ENCODE data around the gene CRLF1. TPM values are rescaled to one million over a fixed set of nuclear protein-coding genes. Genes with fewer than 3 reads are reported as not detected.

Gene CRLF1
- total RNA-seq, 1 donor from 2014 or later = 23.4 TPM

DNA sequence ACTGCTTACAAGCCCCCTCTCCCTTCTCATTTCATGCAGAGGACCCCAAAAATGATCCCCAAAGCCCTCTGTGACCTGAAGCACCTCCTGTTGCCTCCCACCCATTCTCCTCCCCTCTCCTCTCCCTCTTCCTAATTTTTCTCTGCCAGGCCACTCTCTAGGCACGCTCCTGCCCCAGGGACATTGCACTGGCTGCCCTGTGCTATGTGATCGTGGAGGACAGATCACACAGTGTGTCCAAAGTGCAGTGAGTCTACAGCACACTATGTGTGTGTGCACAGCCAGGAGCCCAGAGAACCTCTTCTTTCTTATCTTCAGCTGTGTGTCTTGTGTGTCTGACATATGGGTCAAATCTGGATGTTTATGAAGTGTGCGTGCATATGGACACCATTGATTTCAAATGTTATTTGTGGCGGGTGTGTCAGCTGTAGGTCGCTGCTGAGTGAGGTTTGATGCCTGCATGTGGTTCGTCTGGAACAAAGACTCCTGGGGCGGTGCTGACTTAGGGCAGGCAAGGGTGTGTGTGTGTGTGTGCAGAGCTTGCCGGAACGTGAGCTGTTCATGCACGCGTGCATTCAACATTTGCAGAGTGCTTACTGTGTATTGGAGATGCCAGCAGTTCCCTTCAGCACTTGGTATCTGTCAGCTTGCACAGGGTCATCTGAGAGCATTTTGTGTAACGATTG is 28.2 kb upstream of the CRLF1 start:
- ATAC-seq = no peak

DNA sequence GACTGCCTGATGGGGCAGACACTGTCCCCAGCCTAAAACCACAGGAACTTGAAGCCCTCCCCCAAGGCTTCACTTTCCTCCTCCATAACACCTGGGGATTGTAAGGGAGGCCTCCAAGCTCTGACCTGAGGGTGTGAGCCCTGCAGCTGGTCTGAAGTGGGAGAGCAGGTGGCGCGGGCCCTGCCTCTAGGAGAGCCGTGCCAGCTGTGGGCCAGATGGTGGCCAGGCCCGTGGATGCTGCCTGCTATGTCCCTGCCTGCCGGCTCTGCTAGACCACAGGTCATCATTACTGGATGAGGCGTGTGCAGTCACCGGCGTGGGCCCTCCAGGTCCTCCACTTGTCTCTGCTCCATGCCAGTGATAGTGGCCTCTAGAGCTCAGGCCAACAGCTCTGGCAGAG is 26.7 kb upstream of the CRLF1 start:
- DNase-seq = no peak
- no peak overlapping the region for H3K4me3 ChIP-seq

More for the DNA sequence above, 28.2 kb upstream of the CRLF1 start:
- no peak for DNase-seq
- H3K4me3 ChIP-seq = no peak overlapping the region
- no peaks in the 10 kb centered on the region for H3K9me3 ChIP-seq
- H3K36me3 ChIP-seq = no peaks in the 10 kb centered on the region
- no peaks in the 10 kb centered on the region for H3K27me3 ChIP-seq
- H3K4me1 ChIP-seq = peaks cover 20% of the 10 kb centered on the region
- peak overlapping the region; percentile 3 for H3K27ac ChIP-seq
- TF ChIP-seq, protein P1, sequence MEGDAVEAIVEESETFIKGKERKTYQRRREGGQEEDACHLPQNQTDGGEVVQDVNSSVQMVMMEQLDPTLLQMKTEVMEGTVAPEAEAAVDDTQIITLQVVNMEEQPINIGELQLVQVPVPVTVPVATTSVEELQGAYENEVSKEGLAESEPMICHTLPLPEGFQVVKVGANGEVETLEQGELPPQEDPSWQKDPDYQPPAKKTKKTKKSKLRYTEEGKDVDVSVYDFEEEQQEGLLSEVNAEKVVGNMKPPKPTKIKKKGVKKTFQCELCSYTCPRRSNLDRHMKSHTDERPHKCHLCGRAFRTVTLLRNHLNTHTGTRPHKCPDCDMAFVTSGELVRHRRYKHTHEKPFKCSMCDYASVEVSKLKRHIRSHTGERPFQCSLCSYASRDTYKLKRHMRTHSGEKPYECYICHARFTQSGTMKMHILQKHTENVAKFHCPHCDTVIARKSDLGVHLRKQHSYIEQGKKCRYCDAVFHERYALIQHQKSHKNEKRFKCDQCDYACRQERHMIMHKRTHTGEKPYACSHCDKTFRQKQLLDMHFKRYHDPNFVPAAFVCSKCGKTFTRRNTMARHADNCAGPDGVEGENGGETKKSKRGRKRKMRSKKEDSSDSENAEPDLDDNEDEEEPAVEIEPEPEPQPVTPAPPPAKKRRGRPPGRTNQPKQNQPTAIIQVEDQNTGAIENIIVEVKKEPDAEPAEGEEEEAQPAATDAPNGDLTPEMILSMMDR (IDR thresholded peaks at IDR 0.05) = no peak
- intact Hi-C loops (cut with DNase I) = no loop called here

DNA sequence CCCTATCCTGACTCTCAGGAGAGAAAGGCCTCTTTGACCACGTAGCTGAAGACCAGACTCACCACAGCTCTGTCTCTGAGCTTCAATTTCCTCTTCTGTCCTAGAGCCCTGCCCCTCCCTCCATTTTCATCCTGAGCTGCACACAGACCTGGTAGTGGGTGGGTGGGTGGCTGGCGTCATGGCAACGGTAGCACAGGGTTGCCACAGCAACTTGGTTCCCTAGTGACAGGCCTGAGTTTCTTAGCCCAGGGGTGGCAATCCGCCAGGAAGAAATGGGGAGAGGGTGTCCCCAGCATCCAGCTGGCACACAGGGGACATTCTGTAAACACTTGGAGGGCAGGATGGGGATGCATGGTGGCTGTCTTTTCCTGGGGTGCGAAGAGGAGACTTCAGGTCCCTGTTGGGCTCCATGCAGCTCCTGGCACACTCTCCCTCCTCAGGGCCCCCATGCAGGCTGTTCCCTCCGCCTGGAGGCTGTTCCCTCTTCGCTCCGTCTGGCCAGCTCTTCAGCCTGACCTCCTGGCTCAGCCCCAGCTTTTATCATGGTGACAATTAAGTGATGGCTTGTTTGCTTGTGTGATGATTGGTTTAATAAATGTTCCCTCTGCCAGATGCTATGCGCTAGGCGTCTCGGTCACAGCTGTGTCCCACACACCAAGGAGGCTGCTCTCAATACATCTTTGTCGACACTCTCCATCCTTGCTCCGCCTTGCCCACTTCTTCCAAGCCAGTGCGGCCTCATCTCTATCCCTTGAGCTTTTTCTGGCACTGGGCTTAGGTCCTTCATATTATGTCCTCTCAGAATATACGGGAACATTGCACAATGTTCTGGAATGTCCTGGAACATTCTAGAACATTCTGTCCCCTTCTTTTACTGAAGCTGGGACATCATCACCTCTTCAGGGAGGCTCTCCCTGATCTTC is 22.8 kb upstream of the CRLF1 start:
- no peaks in the 10 kb centered on the region for H3K36me3 ChIP-seq
- ATAC-seq = peak; percentile 73
- TF ChIP-seq, protein P1 (IDR thresholded peaks at IDR 0.05) = no peak

More for the DNA sequence above, 26.7 kb upstream of the CRLF1 start:
- intact Hi-C loops (cut with DNase I) = no loop called here
- no peaks in the 10 kb centered on the region for H3K36me3 ChIP-seq
- TF ChIP-seq, protein P1 (IDR thresholded peaks at IDR 0.05) = no peak
- no peak overlapping the region for H3K27ac ChIP-seq
- H3K27me3 ChIP-seq = no peaks in the 10 kb centered on the region
- ATAC-seq = no peak
- H3K9me3 ChIP-seq = no peaks in the 10 kb centered on the region
- peaks cover 20% of the 10 kb centered on the region for H3K4me1 ChIP-seq

DNA sequence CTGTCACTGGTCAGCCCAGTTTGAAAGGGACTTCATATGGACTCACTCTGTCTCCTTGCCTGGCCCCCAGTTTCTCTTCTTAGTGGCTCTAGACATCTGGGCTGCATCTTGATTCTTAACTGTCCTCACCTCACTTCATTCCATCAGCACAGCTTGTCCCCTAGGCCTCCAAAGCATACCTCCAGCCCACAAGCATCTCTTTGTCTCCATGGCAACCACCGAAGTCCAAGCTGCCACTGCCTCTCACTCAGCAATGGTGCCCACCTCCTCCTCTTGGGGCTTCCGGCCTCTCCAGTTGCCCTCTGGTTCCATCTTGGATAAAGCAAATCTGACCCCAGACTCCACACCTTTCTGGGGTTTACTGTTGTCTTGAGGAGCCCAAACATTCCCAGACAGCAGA is 20.3 kb upstream of the CRLF1 start:
- Histone ChIP-seq H3K9me3 (no peaks in the 10 kb centered on the region), H3K4me3 (no peak overlapping the region), H3K27me3 (no peaks in the 10 kb centered on the region), H3K27ac (no peak overlapping the region), H3K4me1 (no peaks in the 10 kb centered on the region), H3K36me3 (no peaks in the 10 kb centered on the region)
- ATAC-seq (no peak), DNase-seq (no peak)
- TF ChIP-seq, protein P1 (IDR thresholded peaks at IDR 0.05) = no peak
- intact Hi-C loops (cut with DNase I) = no loop called here

More for the DNA sequence above, 22.8 kb upstream of the CRLF1 start:
- H3K4me3 ChIP-seq = no peak overlapping the region
- H3K9me3 ChIP-seq = no peaks in the 10 kb centered on the region
- H3K27ac ChIP-seq = peak overlapping the region; percentile 42
- DNase-seq = no peak
- H3K4me1 ChIP-seq = no peaks in the 10 kb centered on the region
- intact Hi-C loops (cut with DNase I) = no loop called here
- no peaks in the 10 kb centered on the region for H3K27me3 ChIP-seq

DNA sequence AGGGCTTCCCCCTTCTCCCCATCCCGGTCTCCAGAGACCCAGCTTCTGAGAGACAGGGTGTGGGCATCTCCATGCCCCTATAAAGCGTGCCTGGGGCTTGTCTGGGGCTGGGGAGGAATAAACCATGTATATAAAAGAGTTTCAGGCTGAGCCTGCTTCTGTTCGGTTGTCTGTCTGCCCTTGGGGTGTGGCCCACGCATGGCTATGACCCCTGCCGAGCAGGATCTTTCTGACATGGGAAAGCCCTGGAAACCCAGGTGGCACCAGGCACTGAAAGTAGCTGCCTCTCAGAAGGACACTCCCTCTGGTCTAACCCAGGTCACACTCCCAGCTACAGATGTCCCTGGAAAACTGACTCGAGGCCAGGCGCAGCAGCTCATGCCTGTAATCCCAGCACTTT is 14.3 kb upstream of the CRLF1 start:
- DNase-seq (no peak), ATAC-seq (no peak)
- Histone ChIP-seq H3K4me3 (no peak overlapping the region), H3K27ac (no peak overlapping the region), H3K9me3 (no peaks in the 10 kb centered on the region), H3K36me3 (no peaks in the 10 kb centered on the region), H3K27me3 (peaks cover 3% of the 10 kb centered on the region), H3K4me1 (no peaks in the 10 kb centered on the region)
- TF ChIP-seq, protein P1 (IDR thresholded peaks at IDR 0.05) = no peak
- intact Hi-C loops (cut with DNase I) = no loop called here
